Measurements from ENCODE around the gene TGM3.

Gene TGM3

DNA sequence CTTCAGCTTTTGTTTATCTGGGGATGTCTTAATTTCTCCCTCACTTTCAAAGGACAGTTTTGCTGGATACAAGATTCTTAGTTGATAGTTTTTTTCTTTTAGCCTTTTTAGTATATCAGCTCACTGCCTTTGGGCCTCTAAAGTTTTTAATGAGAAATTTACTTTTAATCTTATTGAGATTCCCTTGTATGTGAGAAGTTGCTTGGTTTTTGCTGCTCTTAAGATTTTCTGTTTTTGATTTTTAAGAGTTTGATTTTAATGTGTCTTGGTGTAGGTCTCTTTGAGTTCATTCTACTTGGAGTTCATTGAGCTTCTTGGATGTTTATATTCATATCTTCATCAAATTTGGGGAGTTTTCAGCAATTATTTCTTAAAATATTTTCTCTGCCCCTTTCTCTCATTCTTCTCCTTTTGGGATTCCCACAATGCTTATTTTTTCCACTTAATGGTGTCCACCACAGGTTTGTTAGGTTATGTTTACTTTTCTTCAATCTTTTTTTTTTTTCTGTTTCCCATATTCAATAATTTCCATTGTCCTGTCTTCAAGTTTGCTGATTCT lies 65.3 kb downstream of the TGM3 start:
- no peak overlapping the region for H4K91ac ChIP-seq (ENCODE audit: low read length)
- no peak overlapping the region for H2BK12ac ChIP-seq (ENCODE audit: low read length in 2 of 2)
- H2BK120ac ChIP-seq (ENCODE audit: low read depth, low read length): no peak overlapping the region
- no peak overlapping the region for H3K4me3 ChIP-seq (ENCODE audit: insufficient read depth in 1 of 2, low read depth in 1 of 2, low read length in 2 of 2)
- H3K23ac ChIP-seq (ENCODE audit: low read length in 2 of 2): no peak overlapping the region
- H2BK15ac ChIP-seq (ENCODE audit: low read depth, poor library complexity, severe bottlenecking): no peak overlapping the region
- peaks cover 19% of the 10 kb centered on the region for H3K9me3 ChIP-seq (ENCODE audit: control insufficient read depth, low read length)
- H3K4me2 ChIP-seq (ENCODE audit: low read length, poor library complexity, severe bottlenecking): no peak overlapping the region
- H3K79me1 ChIP-seq (replicated peaks; ENCODE audit: low read length, poor library complexity, severe bottlenecking): no peaks in the 10 kb centered on the region
- no peak overlapping the region for H4K8ac ChIP-seq (ENCODE audit: low read length)
- no peak overlapping the region for H2BK5ac ChIP-seq (ENCODE audit: low read depth, low read length, poor library complexity, severe bottlenecking)
- no peaks in the 10 kb centered on the region for H3K36me3 ChIP-seq (ENCODE audit: control insufficient read depth in 1 of 2, insufficient read depth in 2 of 2, low read depth in 1 of 2, low read length in 2 of 2)
- peaks cover 0 to 5% of the 10 kb centered on the region in 2 experiments for H3K27me3 ChIP-seq (ENCODE audit: control insufficient read depth in 1 of 2, insufficient read depth in 1 of 2, low read length in 2 of 2)
- no peak overlapping the region for H2AK5ac ChIP-seq (ENCODE audit: low read length, severe bottlenecking)
- DNase-seq: no peak
- no peak overlapping the region for H3K27ac ChIP-seq (ENCODE audit: low read length, poor library complexity, severe bottlenecking)
- H3K4me1 ChIP-seq (ENCODE audit: control insufficient read depth, insufficient read depth, low read depth, low read length): no peaks in the 10 kb centered on the region
- no peak overlapping the region for H3K4ac ChIP-seq (ENCODE audit: low read depth in 1 of 2, low read length in 2 of 2)
- H3K14ac ChIP-seq (ENCODE audit: low read length in 2 of 2): no peak overlapping the region
- H2AFZ ChIP-seq (ENCODE audit: low read depth, low read length): no peak overlapping the region
- H3K9ac ChIP-seq (ENCODE audit: low read length): no peak overlapping the region
- no peak overlapping the region for H3K18ac ChIP-seq (ENCODE audit: low read depth in 1 of 2, low read length in 2 of 2)

GRCh38 chr20:2363187-2363586 lies 67.4 kb downstream of the TGM3 start:
- H3K14ac ChIP-seq (ENCODE audit: low read length in 2 of 2): no peak overlapping the region
- no peak overlapping the region for H2BK15ac ChIP-seq (ENCODE audit: low read depth, poor library complexity, severe bottlenecking)
- H4K91ac ChIP-seq (ENCODE audit: low read length): no peak overlapping the region
- H3K36me3 ChIP-seq (ENCODE audit: control insufficient read depth in 1 of 2, insufficient read depth in 2 of 2, low read depth in 1 of 2, low read length in 2 of 2): no peaks in the 10 kb centered on the region
- H3K23ac ChIP-seq (ENCODE audit: low read length in 2 of 2): no peak overlapping the region
- no peak overlapping the region for H3K27ac ChIP-seq (ENCODE audit: low read length, poor library complexity, severe bottlenecking)
- H4K8ac ChIP-seq (ENCODE audit: low read length): no peak overlapping the region
- H3K4me1 ChIP-seq (ENCODE audit: control insufficient read depth, insufficient read depth, low read depth, low read length): no peaks in the 10 kb centered on the region
- no peak overlapping the region for H3K4ac ChIP-seq (ENCODE audit: low read depth in 1 of 2, low read length in 2 of 2)
- no peak overlapping the region for H3K9ac ChIP-seq (ENCODE audit: low read length)
- H3K9me3 ChIP-seq (ENCODE audit: control insufficient read depth, low read length): peaks cover 20% of the 10 kb centered on the region
- H3K4me2 ChIP-seq (ENCODE audit: low read length, poor library complexity, severe bottlenecking): no peak overlapping the region
- no peak overlapping the region for H2AFZ ChIP-seq (ENCODE audit: low read depth, low read length)
- H3K4me3 ChIP-seq (ENCODE audit: insufficient read depth in 1 of 2, low read depth in 1 of 2, low read length in 2 of 2): no peak overlapping the region
- no peak overlapping the region for H2AK5ac ChIP-seq (ENCODE audit: low read length, severe bottlenecking)
- no peak overlapping the region for H2BK5ac ChIP-seq (ENCODE audit: low read depth, low read length, poor library complexity, severe bottlenecking)
- no peaks in the 10 kb centered on the region for H3K27me3 ChIP-seq (ENCODE audit: control insufficient read depth in 1 of 2, insufficient read depth in 1 of 2, low read length in 2 of 2)
- WGBS: no CpG with 5 or more reads among the region's 2 CpGs
- no peak for DNase-seq
- H3K18ac ChIP-seq (ENCODE audit: low read depth in 1 of 2, low read length in 2 of 2): no peak overlapping the region
- no peaks in the 10 kb centered on the region for H3K79me1 ChIP-seq (replicated peaks; ENCODE audit: low read length, poor library complexity, severe bottlenecking)
- H2BK120ac ChIP-seq (ENCODE audit: low read depth, low read length): no peak overlapping the region
- H2BK12ac ChIP-seq (ENCODE audit: low read length in 2 of 2): no peak overlapping the region

- no CpG with 5 or more reads among the region's 1 CpG for WGBS
- Histone ChIP-seq H2BK120ac (ENCODE audit: low read depth, low read length) (no peak overlapping the region), H2BK12ac (ENCODE audit: low read length in 2 of 2) (no peak overlapping the region), H3K27ac (ENCODE audit: low read length, poor library complexity, severe bottlenecking) (no peak overlapping the region), H3K79me1 (replicated peaks; ENCODE audit: low read length, poor library complexity, severe bottlenecking) (no peaks in the 10 kb centered on the region), H3K4me2 (ENCODE audit: low read length, poor library complexity, severe bottlenecking) (no peak overlapping the region), H3K9me3 (ENCODE audit: control insufficient read depth, low read length) (peaks cover 24% of the 10 kb centered on the region), H3K23ac (ENCODE audit: low read length in 2 of 2) (no peak overlapping the region), H4K8ac (ENCODE audit: low read length) (no peak overlapping the region), H3K18ac (ENCODE audit: low read depth in 1 of 2, low read length in 2 of 2) (no peak overlapping the region), H4K91ac (ENCODE audit: low read length) (no peak overlapping the region), H3K27me3 (ENCODE audit: control insufficient read depth in 1 of 2, insufficient read depth in 1 of 2, low read length in 2 of 2) (peaks cover 0 to 3% of the 10 kb centered on the region in 2 experiments), H2AFZ (ENCODE audit: low read depth, low read length) (no peak overlapping the region), H3K4me1 (ENCODE audit: control insufficient read depth, insufficient read depth, low read depth, low read length) (no peaks in the 10 kb centered on the region), H3K14ac (ENCODE audit: low read length in 2 of 2) (no peak overlapping the region), H3K9ac (ENCODE audit: low read length) (no peak overlapping the region), H3K4ac (ENCODE audit: low read depth in 1 of 2, low read length in 2 of 2) (no peak overlapping the region), H2BK5ac (ENCODE audit: low read depth, low read length, poor library complexity, severe bottlenecking) (no peak overlapping the region), H3K4me3 (ENCODE audit: insufficient read depth in 1 of 2, low read depth in 1 of 2, low read length in 2 of 2) (no peak overlapping the region), H2AK5ac (ENCODE audit: low read length, severe bottlenecking) (no peak overlapping the region), H2BK15ac (ENCODE audit: low read depth, poor library complexity, severe bottlenecking) (no peak overlapping the region), H3K36me3 (ENCODE audit: control insufficient read depth in 1 of 2, insufficient read depth in 2 of 2, low read depth in 1 of 2, low read length in 2 of 2) (no peaks in the 10 kb centered on the region)
- no peak for DNase-seq
These were observed 67.8 kb downstream of the TGM3 start for GRCh38 chr20:2363587-2363986.

DNA sequence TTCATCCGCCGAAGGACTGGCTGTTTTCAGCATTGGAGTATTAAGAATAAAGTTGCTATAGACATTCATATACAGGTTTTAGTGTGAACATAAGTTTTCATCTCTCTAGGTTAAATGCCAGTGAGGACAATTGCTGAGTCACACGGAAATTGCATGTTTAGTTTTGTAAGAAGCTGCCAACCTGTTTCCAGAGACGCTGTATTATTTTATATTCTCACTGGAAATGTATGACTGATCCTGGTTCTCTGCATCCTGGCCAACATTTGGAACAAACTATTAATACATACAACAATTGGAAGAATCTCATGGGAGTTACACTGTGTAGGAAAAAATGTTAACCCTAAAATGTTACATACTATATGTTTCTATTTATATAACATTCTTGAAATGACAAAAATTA lies 68.2 kb downstream of the TGM3 start:
- Histone ChIP-seq H3K4me3 (ENCODE audit: insufficient read depth in 1 of 2, low read depth in 1 of 2, low read length in 2 of 2) (no peak overlapping the region), H3K9ac (ENCODE audit: low read length) (no peak overlapping the region), H2BK5ac (ENCODE audit: low read depth, low read length, poor library complexity, severe bottlenecking) (no peak overlapping the region), H4K91ac (ENCODE audit: low read length) (no peak overlapping the region), H3K36me3 (ENCODE audit: control insufficient read depth in 1 of 2, insufficient read depth in 2 of 2, low read depth in 1 of 2, low read length in 2 of 2) (no peaks in the 10 kb centered on the region), H3K4ac (ENCODE audit: low read depth in 1 of 2, low read length in 2 of 2) (no peak overlapping the region), H3K18ac (ENCODE audit: low read depth in 1 of 2, low read length in 2 of 2) (no peak overlapping the region), H3K27ac (ENCODE audit: low read length, poor library complexity, severe bottlenecking) (no peak overlapping the region), H3K4me2 (ENCODE audit: low read length, poor library complexity, severe bottlenecking) (no peak overlapping the region), H2BK120ac (ENCODE audit: low read depth, low read length) (no peak overlapping the region), H3K14ac (ENCODE audit: low read length in 2 of 2) (no peak overlapping the region), H2AK5ac (ENCODE audit: low read length, severe bottlenecking) (no peak overlapping the region), H3K4me1 (ENCODE audit: control insufficient read depth, insufficient read depth, low read depth, low read length) (no peaks in the 10 kb centered on the region), H3K9me3 (ENCODE audit: control insufficient read depth, low read length) (peaks cover 28% of the 10 kb centered on the region), H2BK15ac (ENCODE audit: low read depth, poor library complexity, severe bottlenecking) (no peak overlapping the region), H3K23ac (ENCODE audit: low read length in 2 of 2) (no peak overlapping the region), H2BK12ac (ENCODE audit: low read length in 2 of 2) (no peak overlapping the region), H3K27me3 (ENCODE audit: control insufficient read depth in 1 of 2, insufficient read depth in 1 of 2, low read length in 2 of 2) (peaks cover 0 to 5% of the 10 kb centered on the region in 2 experiments), H3K79me1 (replicated peaks; ENCODE audit: low read length, poor library complexity, severe bottlenecking) (no peaks in the 10 kb centered on the region), H4K8ac (ENCODE audit: low read length) (no peak overlapping the region), H2AFZ (ENCODE audit: low read depth, low read length) (no peak overlapping the region)
- no peak for DNase-seq
- WGBS: 89% methylated on average over 4 of the region's 4 CpGs

All from mesenchymal stem cell (in vitro differentiated cells and primary cell).